T-helper 2 cell treated with Interferon-gamma antibody and Interleukin-4, amounts not matched to agents 5 μg/mL and 100 μg/mL, for 36 hours (primary cell): ENCODE measurements around the gene SLC4A8.
"Not testable (repeated sequence)": the region's sequence is repeated elsewhere in the genome, so short reads cannot be mapped to it uniquely, and the experiment has no call there.

ENCODE experiments used
- DNase-seq: peaks from one replicate; pipeline ENCODE4 v3.0.0; 2021; ENCODE audit warnings: low spot score
- H3K27ac Mint-ChIP-seq: one replicate; pipeline ENCODE4 v1.8.0; 2021; ENCODE audit warnings: mild to moderate bottlenecking, mixed read lengths
- H3K27me3 Mint-ChIP-seq: one replicate; pipeline ENCODE4 v1.8.0; 2021; ENCODE audit warnings: low read depth, mixed read lengths
- H3K36me3 Mint-ChIP-seq: one replicate; pipeline ENCODE4 v1.8.0; 2021; ENCODE audit warnings: low read depth, mixed read lengths
- H3K4me1 Mint-ChIP-seq: one replicate; pipeline ENCODE4 v1.8.0; 2021; ENCODE audit warnings: low read depth, mixed read lengths
- H3K4me3 Mint-ChIP-seq: one replicate; pipeline ENCODE4 v1.8.0; 2022; ENCODE audit warnings: mild to moderate bottlenecking, moderate library complexity, mixed read lengths
- H3K9me3 Mint-ChIP-seq: one replicate; pipeline ENCODE4 v1.8.0; 2021; ENCODE audit warnings: mixed read lengths

The SLC4A8 gene

DNA sequence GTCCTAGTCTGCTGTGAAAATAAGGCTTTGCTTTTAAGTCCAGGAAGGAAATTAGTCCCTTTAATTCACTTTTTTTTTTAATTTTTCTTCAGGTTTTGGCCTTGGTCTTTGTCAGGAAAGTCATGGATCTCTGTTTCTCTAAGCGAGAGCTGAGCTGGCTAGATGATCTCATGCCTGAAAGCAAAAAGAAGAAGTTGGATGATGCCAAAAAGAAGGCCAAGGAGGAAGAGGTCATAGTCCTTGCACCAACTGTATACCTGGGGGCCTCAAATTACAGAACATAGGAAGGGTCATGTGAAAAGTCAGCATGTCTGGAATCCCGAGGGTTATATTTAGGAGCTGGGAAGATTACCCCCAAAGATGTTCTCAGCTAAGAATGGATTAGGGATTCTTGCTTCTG, 72.3 kb downstream of the SLC4A8 start:
- no peaks in the 10 kb centered on the region for H3K9me3 Mint-ChIP-seq
- peaks cover 3% of the 10 kb centered on the region for H3K27me3 Mint-ChIP-seq
- DNase-seq: no peak
- H3K27ac Mint-ChIP-seq: no peak overlapping the region
- no peak overlapping the region for H3K4me3 Mint-ChIP-seq
- no peaks in the 10 kb centered on the region for H3K4me1 Mint-ChIP-seq
- peaks cover 3% of the 10 kb centered on the region for H3K36me3 Mint-ChIP-seq

DNA sequence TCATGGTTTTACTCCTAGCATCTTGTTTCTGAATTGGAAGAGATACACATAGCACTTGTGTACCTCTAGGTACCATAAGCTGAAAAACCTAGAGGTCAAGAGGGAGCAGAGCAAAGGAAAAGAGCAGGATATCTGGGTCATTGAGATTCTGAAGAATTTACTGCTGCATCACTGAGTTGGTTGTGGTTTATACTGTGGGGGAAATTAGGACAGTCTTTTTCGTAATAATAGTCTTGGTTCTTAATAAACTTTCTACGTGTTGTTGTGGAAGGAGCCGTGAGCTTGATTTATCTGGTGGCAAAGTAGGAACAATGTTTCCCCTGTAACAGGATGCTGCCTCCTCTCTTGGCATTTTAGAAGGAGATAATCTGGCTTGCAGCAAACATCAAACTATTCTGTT, 80.2 kb downstream of the SLC4A8 start:
- H3K4me1 Mint-ChIP-seq: no peaks in the 10 kb centered on the region
- H3K4me3 Mint-ChIP-seq: no peak overlapping the region
- no peaks in the 10 kb centered on the region for H3K9me3 Mint-ChIP-seq
- no peak overlapping the region for H3K27ac Mint-ChIP-seq
- peaks cover 7% of the 10 kb centered on the region for H3K27me3 Mint-ChIP-seq
- no peak for DNase-seq
- H3K36me3 Mint-ChIP-seq: no peaks in the 10 kb centered on the region

DNA sequence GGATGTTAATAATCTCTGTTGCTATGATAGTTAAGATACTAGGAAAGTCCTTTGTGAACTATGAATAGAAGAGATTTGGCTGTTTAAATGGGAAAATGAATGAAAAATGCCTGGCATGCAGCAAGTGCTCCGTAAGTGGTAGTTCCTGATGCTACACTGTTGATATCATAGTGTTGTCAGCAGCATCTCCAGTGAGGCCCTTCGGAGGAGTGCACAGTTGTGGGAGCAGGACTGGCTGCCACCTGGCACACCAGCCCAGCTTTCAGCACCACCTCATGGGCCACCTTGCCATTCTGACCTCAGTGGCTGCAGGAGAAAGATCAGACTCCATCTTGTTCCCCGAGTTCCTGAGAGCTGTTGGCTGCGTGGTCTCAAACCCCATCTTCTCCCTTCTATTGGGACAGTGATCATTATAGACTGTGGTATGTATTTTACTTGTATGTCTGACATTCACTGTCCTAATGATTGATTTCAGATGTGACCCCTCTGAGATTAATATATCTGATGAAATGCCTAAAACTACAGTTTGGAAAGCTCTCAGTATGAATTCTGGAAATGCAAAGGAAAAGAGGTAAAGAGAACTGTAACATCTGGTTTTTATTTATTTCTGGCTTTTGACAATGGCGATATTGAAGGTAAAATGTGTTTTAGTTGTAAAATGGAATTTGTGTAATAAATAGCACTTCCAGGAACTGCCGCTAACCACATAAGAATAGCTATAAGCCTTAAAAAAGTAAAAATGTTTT, 80.9 kb downstream of the SLC4A8 start:
- peaks cover 7% of the 10 kb centered on the region for H3K27me3 Mint-ChIP-seq
- no peaks in the 10 kb centered on the region for H3K9me3 Mint-ChIP-seq
- no peak for DNase-seq
- H3K27ac Mint-ChIP-seq: no peak overlapping the region
- H3K4me1 Mint-ChIP-seq: no peaks in the 10 kb centered on the region
- no peaks in the 10 kb centered on the region for H3K36me3 Mint-ChIP-seq
- H3K4me3 Mint-ChIP-seq: no peak overlapping the region

DNA sequence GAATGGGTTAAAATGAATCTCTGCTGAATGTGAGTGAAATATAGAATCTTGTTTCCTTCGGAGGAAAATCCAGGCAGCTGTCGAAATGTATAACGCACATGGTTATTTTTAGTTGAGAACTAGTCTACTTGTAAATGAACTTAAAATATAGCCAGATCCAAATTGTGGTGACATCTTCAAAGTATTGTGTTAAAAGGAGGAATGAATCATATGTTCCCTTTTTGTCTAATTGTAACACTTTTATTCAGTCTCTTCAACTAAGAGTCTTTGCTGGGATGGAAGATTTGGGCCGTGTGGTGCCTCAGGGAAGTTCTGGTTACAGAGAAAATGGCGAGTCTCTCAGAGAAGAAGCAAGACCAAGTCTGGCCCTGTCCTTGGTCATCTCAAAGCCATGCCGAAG, 82.5 kb downstream of the SLC4A8 start:
- Mint-ChIP-seq H3K27me3 (peaks cover 7% of the 10 kb centered on the region), H3K9me3 (no peaks in the 10 kb centered on the region), H3K4me3 (no peak overlapping the region), H3K36me3 (no peaks in the 10 kb centered on the region), H3K27ac (no peak overlapping the region), H3K4me1 (no peaks in the 10 kb centered on the region)
- DNase-seq: no peak

DNA sequence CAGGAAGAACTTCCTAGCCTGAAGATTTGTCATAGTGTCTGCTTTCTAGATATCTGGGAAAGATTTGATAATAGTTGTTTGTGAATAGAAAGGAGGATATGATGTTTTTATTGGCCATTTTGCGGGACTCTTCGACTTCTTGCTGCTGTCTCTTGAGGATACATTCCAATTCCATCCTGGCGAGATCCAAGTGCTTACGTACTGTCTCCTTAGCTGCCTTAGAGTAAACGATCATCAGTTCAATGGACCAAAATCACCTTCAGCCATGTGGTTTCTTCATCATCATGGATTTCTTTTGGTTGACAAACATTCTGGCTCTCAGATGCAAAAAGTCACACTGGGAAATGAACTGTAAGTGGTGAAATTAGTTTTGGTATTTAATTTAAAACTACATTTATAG, 83.7 kb downstream of the SLC4A8 start:
- Mint-ChIP-seq H3K36me3 (no peaks in the 10 kb centered on the region), H3K4me3 (no peak overlapping the region), H3K4me1 (peaks cover 2% of the 10 kb centered on the region), H3K27me3 (peaks cover 7% of the 10 kb centered on the region), H3K9me3 (no peaks in the 10 kb centered on the region), H3K27ac (no peak overlapping the region)
- DNase-seq: no peak

DNA sequence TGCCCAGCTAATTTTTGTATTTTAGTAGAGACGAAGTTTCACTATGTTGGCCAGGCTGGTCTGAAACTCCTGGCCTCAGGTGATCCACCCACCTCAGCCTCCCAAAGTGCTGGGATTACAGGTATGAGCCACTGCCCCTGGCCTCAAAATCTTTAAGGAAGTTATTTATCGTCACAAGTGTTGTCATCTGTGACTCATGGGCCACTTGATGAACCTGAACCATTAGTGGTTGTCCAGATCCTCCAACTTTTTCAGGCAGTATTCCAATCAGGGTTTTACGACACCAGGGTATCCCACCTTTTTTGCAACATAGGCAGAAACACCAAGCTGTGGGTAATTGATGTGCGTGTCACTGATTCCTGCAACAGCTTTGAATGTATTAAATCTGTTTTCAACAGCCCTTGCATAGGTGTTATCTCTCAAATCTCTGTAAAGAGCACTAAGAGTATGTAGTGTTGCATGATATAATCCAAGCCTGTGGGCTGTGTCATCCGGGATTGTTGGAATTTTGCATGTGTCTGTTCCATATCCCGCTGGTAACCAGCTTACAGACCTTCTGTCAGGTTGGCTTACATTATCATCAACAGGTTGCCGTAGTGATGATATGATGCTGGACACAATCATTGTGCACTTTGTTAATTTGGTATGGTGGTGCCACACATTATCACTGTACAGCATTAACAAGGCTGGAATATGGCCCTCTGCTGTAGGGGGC, 87.1 kb downstream of the SLC4A8 start:
- no peak overlapping the region for H3K27ac Mint-ChIP-seq
- DNase-seq: no peak
- peaks cover 2% of the 10 kb centered on the region for H3K4me1 Mint-ChIP-seq
- peaks cover 16% of the 10 kb centered on the region for H3K27me3 Mint-ChIP-seq
- H3K4me3 Mint-ChIP-seq: no peak overlapping the region
- H3K9me3 Mint-ChIP-seq: no peaks in the 10 kb centered on the region
- H3K36me3 Mint-ChIP-seq: no peaks in the 10 kb centered on the region

DNA sequence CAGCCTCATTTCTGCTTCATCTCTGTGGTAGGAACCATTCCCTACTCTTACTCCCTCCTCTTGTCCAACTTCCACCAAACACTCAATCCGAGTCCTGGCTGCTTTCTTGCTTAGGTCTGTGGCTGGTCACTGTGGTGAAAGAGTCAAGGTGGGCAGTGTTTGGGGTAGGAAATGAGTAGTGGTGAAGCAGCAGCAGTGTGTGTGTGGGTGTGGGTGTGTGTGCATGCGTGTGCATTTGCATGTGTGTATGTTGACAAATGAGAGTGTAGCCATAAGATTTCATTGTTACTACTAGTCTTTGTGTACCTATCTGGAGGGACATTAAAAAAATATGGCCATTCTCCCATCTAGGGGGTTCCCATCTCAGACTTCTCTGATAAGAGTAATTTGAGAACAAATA, 87.8 kb downstream of the SLC4A8 start:
- Mint-ChIP-seq H3K27ac (no peak overlapping the region), H3K9me3 (no peaks in the 10 kb centered on the region), H3K4me3 (no peak overlapping the region), H3K36me3 (no peaks in the 10 kb centered on the region), H3K27me3 (peaks cover 16% of the 10 kb centered on the region), H3K4me1 (peaks cover 2% of the 10 kb centered on the region)
- DNase-seq: no peak

DNA sequence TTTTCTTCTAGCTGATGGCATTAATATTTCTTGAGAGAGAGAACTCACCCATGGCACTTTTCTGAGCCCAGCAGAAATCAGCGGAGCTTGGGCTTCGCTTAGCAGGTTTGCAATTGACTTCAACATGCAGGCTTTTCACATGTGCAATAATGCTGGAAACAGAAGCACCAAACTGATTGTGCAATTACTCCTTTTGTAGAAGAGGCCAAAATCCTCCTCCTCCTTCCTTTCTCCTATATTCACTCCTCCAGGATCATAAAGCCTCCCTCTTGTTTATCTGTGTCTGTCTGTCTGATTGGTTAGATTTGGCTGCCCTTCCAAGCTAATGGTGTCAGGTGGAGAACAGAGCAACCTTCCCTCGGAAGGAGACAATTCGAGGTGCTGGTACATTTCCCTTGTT, 90.4 kb downstream of the SLC4A8 start:
- not testable (repeated sequence) for H3K27ac Mint-ChIP-seq, DNase-seq, H3K36me3 Mint-ChIP-seq, H3K4me1 Mint-ChIP-seq, H3K4me3 Mint-ChIP-seq, H3K9me3 Mint-ChIP-seq
- H3K27me3 Mint-ChIP-seq: peaks cover 12% of the 10 kb centered on the region

DNA sequence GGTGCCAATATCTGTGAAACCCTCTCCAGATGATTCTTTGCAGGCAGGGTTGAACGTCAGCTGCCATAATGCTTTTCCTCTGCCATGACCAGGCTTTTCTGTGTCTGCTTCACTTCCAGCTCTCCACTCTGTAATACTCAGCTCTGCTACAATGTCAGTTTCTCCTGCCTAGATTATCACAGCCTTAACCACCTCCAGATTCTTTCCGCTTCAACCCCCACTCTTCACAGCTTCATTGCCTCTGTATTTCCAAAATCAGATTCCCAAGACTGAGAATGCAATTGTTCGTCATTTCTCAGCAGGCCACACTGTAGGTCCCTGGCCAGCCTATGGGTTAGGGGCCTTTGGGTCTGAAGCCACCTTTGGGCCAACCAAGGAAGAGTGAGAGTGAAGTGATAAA, 92.7 kb downstream of the SLC4A8 start:
- no peak for DNase-seq
- Mint-ChIP-seq H3K4me1 (peaks cover 3% of the 10 kb centered on the region), H3K9me3 (no peaks in the 10 kb centered on the region), H3K4me3 (no peak overlapping the region), H3K27me3 (peaks cover 12% of the 10 kb centered on the region), H3K27ac (no peak overlapping the region), H3K36me3 (no peaks in the 10 kb centered on the region)

DNA sequence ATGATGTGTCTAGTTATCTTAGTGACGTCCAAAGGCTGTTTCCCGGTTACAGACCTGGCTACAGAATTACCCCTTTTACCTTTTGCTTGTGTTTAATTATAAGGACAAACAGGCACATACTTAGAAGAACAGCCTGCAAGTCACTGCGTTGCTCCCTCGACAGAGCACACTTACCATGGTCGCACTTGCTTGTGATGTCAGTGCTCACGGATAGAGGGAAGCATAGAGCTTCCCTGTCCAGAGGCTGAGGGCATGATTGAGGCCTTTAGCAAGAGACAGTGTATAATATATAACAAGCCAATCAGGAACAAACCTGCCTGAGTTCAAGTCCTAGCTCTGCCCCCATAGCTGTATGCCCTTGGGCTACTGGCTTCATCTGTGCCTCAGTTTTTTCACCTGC, 93.2 kb downstream of the SLC4A8 start:
- H3K27ac Mint-ChIP-seq: no peak overlapping the region
- H3K36me3 Mint-ChIP-seq: no peaks in the 10 kb centered on the region
- no peak overlapping the region for H3K4me3 Mint-ChIP-seq
- H3K9me3 Mint-ChIP-seq: no peaks in the 10 kb centered on the region
- H3K4me1 Mint-ChIP-seq: peaks cover 1% of the 10 kb centered on the region
- peaks cover 12% of the 10 kb centered on the region for H3K27me3 Mint-ChIP-seq
- no peak for DNase-seq

DNA sequence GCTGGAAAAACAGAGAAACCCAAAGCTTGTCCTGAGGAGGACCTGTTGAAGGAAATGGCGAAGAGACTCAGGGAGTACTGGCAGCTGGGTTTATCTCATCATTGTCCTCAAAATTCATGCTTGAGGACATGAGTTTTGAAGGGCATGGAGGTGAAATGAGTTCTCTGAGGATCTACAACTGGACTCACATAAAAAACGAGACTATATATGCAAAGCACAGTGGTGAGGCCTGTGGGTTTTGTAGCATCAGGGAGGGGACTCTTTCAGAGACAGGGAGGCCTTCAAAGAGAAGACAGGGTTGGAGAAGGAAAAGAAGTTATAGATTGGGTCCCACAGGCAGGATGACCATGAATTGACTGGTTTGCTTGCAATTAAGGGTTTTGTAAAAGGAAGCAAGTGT, 95.1 kb downstream of the SLC4A8 start:
- no peak for DNase-seq
- no peaks in the 10 kb centered on the region for H3K9me3 Mint-ChIP-seq
- no peak overlapping the region for H3K4me3 Mint-ChIP-seq
- peaks cover 1% of the 10 kb centered on the region for H3K4me1 Mint-ChIP-seq
- H3K27me3 Mint-ChIP-seq: peaks cover 7% of the 10 kb centered on the region
- no peaks in the 10 kb centered on the region for H3K36me3 Mint-ChIP-seq
- no peak overlapping the region for H3K27ac Mint-ChIP-seq

DNA sequence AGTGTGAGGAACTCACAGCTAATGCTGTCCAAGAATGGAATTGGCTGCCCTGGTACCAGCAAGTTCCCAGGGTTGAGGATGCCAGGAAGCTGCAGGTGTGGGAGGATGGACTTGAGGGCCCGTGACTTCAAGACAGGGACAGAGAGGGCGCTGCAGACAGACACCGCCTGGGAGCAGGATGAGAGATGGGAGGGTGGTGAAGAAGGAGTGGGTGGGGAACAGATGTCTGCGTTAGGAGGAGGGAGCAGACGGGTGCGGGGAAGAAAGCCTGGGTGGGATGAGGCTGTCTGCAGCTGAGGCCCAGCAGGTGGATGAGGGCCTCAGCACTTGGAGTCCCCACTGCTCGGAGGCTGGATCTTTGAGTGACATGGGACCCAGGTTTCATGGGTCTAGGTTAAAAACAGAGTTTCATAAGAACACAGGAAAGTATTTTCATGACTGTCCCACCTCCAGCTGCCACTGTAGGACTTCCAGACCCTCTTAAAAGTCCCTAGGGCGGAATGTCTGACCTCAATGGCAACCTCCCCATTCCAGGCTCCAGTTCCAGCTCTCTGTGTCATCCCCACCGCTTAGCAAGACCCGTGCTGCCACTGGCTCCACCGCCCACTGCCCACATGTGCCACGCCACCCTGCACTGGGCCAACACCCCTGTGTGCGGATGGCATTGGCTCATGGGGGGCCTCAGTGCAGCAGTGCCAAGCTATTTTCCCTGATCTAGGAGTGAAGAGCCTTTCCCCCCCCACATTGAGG, 96.1 kb downstream of the SLC4A8 start:
- DNase-seq: no peak
- H3K9me3 Mint-ChIP-seq: no peaks in the 10 kb centered on the region
- H3K4me3 Mint-ChIP-seq: no peak overlapping the region
- H3K27me3 Mint-ChIP-seq: peaks cover under 1% of the 10 kb centered on the region
- no peaks in the 10 kb centered on the region for H3K36me3 Mint-ChIP-seq
- H3K27ac Mint-ChIP-seq: no peak overlapping the region
- peaks cover 1% of the 10 kb centered on the region for H3K4me1 Mint-ChIP-seq

DNA sequence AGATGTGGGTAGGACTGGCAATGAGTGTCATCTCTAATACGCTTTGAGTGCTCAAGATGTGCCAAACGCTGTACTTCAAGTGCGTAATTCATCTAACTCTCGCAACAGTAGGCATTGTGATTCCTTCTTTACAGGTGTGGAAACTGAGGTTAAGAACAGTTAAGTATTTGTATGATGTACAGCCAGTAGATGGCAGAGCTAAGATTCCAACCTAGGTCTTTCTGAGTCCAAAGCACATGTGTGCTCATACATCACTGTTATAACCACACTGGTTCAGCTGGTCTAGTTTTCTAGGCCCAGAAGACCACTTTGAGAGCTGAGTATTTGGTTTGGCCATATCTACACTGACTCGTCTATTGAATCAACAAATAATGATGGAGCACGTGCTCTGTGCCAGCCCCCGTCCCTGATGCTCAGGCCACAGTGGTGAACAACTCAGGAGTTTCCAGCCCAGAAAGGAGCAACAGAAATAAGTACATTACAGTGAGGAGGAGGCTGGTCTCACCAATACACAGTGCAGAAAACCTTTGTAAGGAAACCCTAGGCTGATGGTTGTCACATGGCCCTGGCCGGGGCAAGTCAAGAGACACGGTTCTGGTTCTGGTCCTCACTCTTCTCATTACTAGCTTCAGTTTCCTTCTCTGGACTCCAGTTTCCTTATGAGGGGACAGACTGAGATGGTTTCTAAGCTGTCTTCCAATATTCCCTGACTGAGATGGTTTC, 97.1 kb downstream of the SLC4A8 start:
- Mint-ChIP-seq H3K4me3 (no peak overlapping the region), H3K4me1 (peaks cover 1% of the 10 kb centered on the region), H3K27me3 (no peaks in the 10 kb centered on the region), H3K27ac (no peak overlapping the region), H3K9me3 (no peaks in the 10 kb centered on the region), H3K36me3 (no peaks in the 10 kb centered on the region)
- no peak for DNase-seq

DNA sequence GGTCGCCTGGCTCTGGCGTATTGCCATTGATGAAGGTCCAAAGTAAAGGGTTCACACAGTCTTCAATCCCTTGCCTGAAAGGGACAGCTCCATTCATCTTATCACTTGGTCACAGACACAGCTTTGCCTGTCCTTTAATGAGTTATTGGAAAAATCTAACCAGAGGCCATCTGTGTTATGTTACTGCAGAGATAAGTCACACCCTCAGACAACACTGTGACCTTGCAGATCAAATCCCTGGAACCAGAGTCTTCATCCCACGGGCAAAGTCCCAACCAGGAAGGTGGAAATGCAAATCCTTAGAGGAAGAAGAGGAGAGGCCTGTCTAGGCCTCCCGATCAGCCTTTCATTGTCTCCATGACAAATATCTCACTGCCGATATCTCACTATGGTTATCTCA, 98.1 kb downstream of the SLC4A8 start:
- no peak for DNase-seq
- H3K9me3 Mint-ChIP-seq: no peaks in the 10 kb centered on the region
- H3K36me3 Mint-ChIP-seq: no peaks in the 10 kb centered on the region
- H3K27me3 Mint-ChIP-seq: no peaks in the 10 kb centered on the region
- H3K27ac Mint-ChIP-seq: no peak overlapping the region
- H3K4me3 Mint-ChIP-seq: no peak overlapping the region
- H3K4me1 Mint-ChIP-seq: peaks cover 1% of the 10 kb centered on the region
